SK-N-MC (cell line): ENCODE measurements around the gene PXYLP1.

Source experiments
- EZH2 ChIP-seq: fragments of 200-600 bp; sonication (generic); IDR thresholded peaks from one replicate; pipeline ENCODE4 v1.6.1; 2017; ENCODE audit warnings: antibody characterized with exemption
- POLR2AphosphoS5 ChIP-seq: IDR thresholded peaks from 2 replicates; pipeline ENCODE4 v1.6.1; 2012; ENCODE audit warnings: mild to moderate bottlenecking, low read depth, low read length, borderline replicate concordance

GRCh38 chr3:141204343-141204742, 27.3 kb upstream of the PXYLP1 start:
- no peak for TF ChIP-seq POLR2AphosphoS5
- no peak for TF ChIP-seq EZH2
